PC-3 (cell line): ENCODE data around the gene CASK. TPM values are rescaled to one million over a fixed set of nuclear protein-coding genes. Genes with fewer than 3 reads are reported as not detected.

Experiments used
- ATAC-seq: fragments of 200-7000 bp; cut with Tn5 transposase; 2 replicates; pipeline ENCODE4 v1.9.1; 2020; ENCODE audit warnings: mild to moderate bottlenecking, moderate library complexity
- BruUV-seq: library from RNA; stranded (reverse); fragments of 400-500 nt; replicated peaks from 2 replicates; lab custom pipeline; 2021; lab: Mats Ljungman, UMichigan
- CTCF ChIA-PET: fragments of 300-600 bp; sonication (Branson Sonifier 250); formaldehyde crosslinking; loops from one replicate; lab custom pipeline; 2022; ENCODE audit warnings: antibody characterized with exemption; lab: Charles Lee
- POLR2A ChIA-PET: fragments of 300-600 bp; sonication (Branson Sonifier 250); formaldehyde crosslinking; loops from one replicate; lab custom pipeline; 2022; ENCODE audit warnings: antibody characterized with exemption; ENCODE audit not compliant: unreplicated experiment; lab: Charles Lee
- DNase-seq: peaks from one replicate; pipeline ENCODE4 v3.0.0-alpha.2; 2015
- H2AFZ ChIP-seq: fragments of 300-600 bp; sonication (generic); 2 replicates; pipeline ENCODE4 v1.6.0; 2016; ENCODE audit warnings: antibody characterized with exemption, low read length
- H3F3A ChIP-seq: fragments of 300-600 bp; sonication (generic); one replicate; pipeline ENCODE4 v1.6.0; 2017; ENCODE audit warnings: antibody characterized with exemption, low read length, control low read depth, mild to moderate bottlenecking; ENCODE audit not compliant: unreplicated experiment
- H3K27ac ChIP-seq: fragments of 300-600 bp; sonication (generic); 2 replicates; pipeline ENCODE4 v1.5.1; 2016; ENCODE audit warnings: mild to moderate bottlenecking, low read length
- H3K27me3 ChIP-seq: fragments of 300-600 bp; sonication (generic); 2 replicates; pipeline ENCODE4 v1.6.1; 2016; ENCODE audit warnings: low read length, mixed read lengths
- H3K36me3 ChIP-seq: fragments of 300-600 bp; sonication (generic); 2 replicates; pipeline ENCODE4 v1.6.1; 2016; ENCODE audit warnings: low read depth, mixed run types, low read length, mixed read lengths
- H3K4me1 ChIP-seq: fragments of 300-600 bp; sonication (generic); 2 replicates; pipeline ENCODE4 v1.5.1; 2016; ENCODE audit warnings: low read length; ENCODE audit not compliant: insufficient read depth
- H3K4me2 ChIP-seq: fragments of 300-600 bp; sonication (generic); 2 replicates; pipeline ENCODE4 v1.6.0; 2016; ENCODE audit warnings: low read length
- H3K4me3 ChIP-seq: fragments of 300-600 bp; sonication (generic); 2 replicates; pipeline ENCODE4 v1.5.1; 2016; ENCODE audit warnings: mild to moderate bottlenecking, low read length, mixed read lengths
- H3K79me2 ChIP-seq: fragments of 300-600 bp; sonication (generic); 2 replicates; pipeline ENCODE4 v1.6.1; 2017; ENCODE audit warnings: low read length, mixed read lengths
- H3K9ac ChIP-seq: fragments of 300-600 bp; sonication (generic); 2 replicates; pipeline ENCODE4 v1.6.0; 2016; ENCODE audit warnings: mild to moderate bottlenecking, low read length
- H3K9me2 ChIP-seq: fragments of 300-600 bp; sonication (generic); replicated peaks from 2 replicates; pipeline ENCODE4 v1.6.1; 2016; ENCODE audit warnings: mixed run types, low read length, mixed read lengths
- H3K9me3 ChIP-seq: fragments of 300-600 bp; sonication (generic); 2 replicates; pipeline ENCODE4 v1.6.1; 2016; ENCODE audit warnings: low read length, mixed read lengths
- H4K20me1 ChIP-seq: fragments of 300-600 bp; sonication (generic); 2 replicates; pipeline ENCODE4 v1.6.1; 2016; ENCODE audit warnings: low read length, mixed read lengths
- EZH2 ChIP-seq: fragments of 300-600 bp; sonication (generic); IDR thresholded peaks from one replicate; pipeline ENCODE4 v1.6.1; 2017; ENCODE audit warnings: antibody characterized with exemption, mild to moderate bottlenecking, low read length; ENCODE audit not compliant: unreplicated experiment
- EZH2phosphoT487 ChIP-seq: fragments of 300-600 bp; sonication (generic); IDR thresholded peaks from 2 replicates; pipeline ENCODE4 v1.6.1; 2018; ENCODE audit warnings: mild to moderate bottlenecking, antibody characterized with exemption, low read length, borderline replicate concordance
- intact Hi-C: fragments of 100-400 bp; cut with micrococcal nuclease; formaldehyde crosslinking; loops from 2 replicates; pipeline ENCODE4 v1.9.0; 2023
- total RNA-seq: library from RNA; depleted of rRNA; stranded (reverse); fragments of >200 nt; gene quantifications from 2 replicates; pipeline ENCODE4 v1.2.3, GENCODE V29; 2014
- TF ChIP-seq, protein P1 (sequence below): fragments of 300-600 bp; sonication (generic); conservative IDR thresholded peaks from 2 replicates; pipeline ENCODE4 v1.5.1; 2017; ENCODE audit warnings: antibody characterized with exemption, low read depth, mild to moderate bottlenecking, low read length

The CASK gene
- total RNA-seq, 1 experiment from 2014 or later, result 21.4 TPM

DNA sequence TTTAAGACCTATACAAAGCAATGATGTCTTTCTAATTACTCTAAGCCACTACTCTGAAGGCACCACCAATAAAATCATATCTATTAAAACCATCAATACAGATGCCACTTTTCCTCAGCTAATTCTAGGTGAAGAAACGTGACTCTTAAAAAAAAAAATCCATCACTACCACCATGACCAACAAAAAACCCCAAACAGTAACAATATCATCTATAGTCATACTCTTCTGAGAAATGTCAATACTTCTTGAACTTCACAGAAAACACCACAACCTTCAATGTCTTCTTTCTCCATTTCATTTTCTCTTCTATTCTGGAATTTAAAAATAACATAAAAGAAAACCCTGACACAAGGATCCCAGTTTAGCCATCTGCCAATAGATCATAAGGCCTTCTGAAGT is 35.7 kb downstream of the CASK start:
- intact Hi-C loops, result no loop called here
- Histone ChIP-seq H2AFZ (no peak overlapping the region), H3K9me3 (no peaks in the 10 kb centered on the region), H3K27me3 (no peaks in the 10 kb centered on the region), H3K9me2 (no peaks in the 10 kb centered on the region), H3K27ac (no peak overlapping the region), H3K4me2 (no peak overlapping the region), H4K20me1 (no peaks in the 10 kb centered on the region), H3F3A (no peaks in the 10 kb centered on the region), H3K9ac (no peak overlapping the region), H3K4me3 (no peak overlapping the region), H3K4me1 (peaks cover 14% of the 10 kb centered on the region), H3K79me2 (peaks cover 36% of the 10 kb centered on the region), H3K36me3 (no peaks in the 10 kb centered on the region)
- DNase-seq, result no peak
- CTCF ChIA-PET, result no interaction called here
- no peak for ATAC-seq
- TF ChIP-seq EZH2phosphoT487, result no peak
- no peak for TF ChIP-seq EZH2
- TF ChIP-seq, protein P1, sequence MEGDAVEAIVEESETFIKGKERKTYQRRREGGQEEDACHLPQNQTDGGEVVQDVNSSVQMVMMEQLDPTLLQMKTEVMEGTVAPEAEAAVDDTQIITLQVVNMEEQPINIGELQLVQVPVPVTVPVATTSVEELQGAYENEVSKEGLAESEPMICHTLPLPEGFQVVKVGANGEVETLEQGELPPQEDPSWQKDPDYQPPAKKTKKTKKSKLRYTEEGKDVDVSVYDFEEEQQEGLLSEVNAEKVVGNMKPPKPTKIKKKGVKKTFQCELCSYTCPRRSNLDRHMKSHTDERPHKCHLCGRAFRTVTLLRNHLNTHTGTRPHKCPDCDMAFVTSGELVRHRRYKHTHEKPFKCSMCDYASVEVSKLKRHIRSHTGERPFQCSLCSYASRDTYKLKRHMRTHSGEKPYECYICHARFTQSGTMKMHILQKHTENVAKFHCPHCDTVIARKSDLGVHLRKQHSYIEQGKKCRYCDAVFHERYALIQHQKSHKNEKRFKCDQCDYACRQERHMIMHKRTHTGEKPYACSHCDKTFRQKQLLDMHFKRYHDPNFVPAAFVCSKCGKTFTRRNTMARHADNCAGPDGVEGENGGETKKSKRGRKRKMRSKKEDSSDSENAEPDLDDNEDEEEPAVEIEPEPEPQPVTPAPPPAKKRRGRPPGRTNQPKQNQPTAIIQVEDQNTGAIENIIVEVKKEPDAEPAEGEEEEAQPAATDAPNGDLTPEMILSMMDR, result no peak
- POLR2A ChIA-PET, result no interaction called here
- no TSS peak for BruUV-seq

DNA sequence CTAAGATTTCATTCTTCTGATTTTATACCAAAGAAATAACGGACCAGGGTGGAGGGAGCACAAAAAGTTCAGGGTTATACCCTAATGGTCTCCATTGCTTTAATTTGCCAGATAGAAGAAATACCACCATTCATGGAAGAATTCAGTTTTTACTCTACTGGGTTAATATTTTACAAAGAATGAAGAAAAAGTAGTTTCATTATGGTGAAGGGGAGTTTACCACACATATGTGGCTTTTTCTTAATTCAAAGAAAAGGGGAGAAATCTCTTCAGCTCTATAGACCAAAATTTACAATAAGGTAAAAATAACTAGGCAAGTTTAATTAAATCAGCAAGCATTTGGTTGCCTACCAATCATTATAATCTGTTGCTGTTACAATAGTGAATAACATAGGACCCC is 37.6 kb downstream of the CASK start:
- Histone ChIP-seq H3K27ac (no peak overlapping the region), H3K9ac (no peak overlapping the region), H3K4me2 (no peak overlapping the region), H3K9me3 (no peaks in the 10 kb centered on the region), H3F3A (no peaks in the 10 kb centered on the region), H3K4me3 (no peak overlapping the region), H4K20me1 (no peaks in the 10 kb centered on the region), H3K4me1 (peaks cover 14% of the 10 kb centered on the region), H2AFZ (no peak overlapping the region), H3K79me2 (peaks cover 35% of the 10 kb centered on the region), H3K9me2 (no peaks in the 10 kb centered on the region), H3K36me3 (no peaks in the 10 kb centered on the region), H3K27me3 (no peaks in the 10 kb centered on the region)
- TF ChIP-seq EZH2, result no peak
- no peak for TF ChIP-seq EZH2phosphoT487
- TF ChIP-seq, protein P1, result no peak
- POLR2A ChIA-PET, result no interaction called here
- ATAC-seq, result no peak
- intact Hi-C loops, result no loop called here
- no peak for DNase-seq
- CTCF ChIA-PET, result no interaction called here
- BruUV-seq, result no TSS peak

DNA sequence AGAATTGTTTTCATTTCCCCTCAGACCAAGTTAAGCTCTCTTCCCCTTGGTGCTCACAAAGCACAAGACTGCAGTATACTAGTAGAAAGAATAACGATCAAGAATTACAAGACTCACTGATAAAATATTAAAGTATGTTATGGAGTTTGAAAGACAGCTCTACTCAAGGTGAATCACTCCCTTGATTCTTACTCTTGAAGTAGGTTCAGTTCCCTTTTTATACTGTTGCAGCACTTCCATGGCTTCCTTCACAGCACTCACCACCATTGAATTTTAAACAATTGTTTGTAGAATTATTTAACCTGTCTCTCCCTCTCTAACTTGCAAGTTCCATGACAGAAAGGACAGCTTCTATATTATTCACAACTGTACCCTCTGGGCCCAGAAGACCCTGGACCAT is 42.2 kb downstream of the CASK start:
- H4K20me1 ChIP-seq, result no peaks in the 10 kb centered on the region
- CTCF ChIA-PET, result no interaction called here
- no peak for DNase-seq
- intact Hi-C loops, result no loop called here
- H3K9me3 ChIP-seq, result no peaks in the 10 kb centered on the region
- H3K27me3 ChIP-seq, result no peaks in the 10 kb centered on the region
- no peak overlapping the region for H3K9ac ChIP-seq
- no peaks in the 10 kb centered on the region for H3K36me3 ChIP-seq
- TF ChIP-seq, protein P1, result no peak
- TF ChIP-seq EZH2phosphoT487 (no peak), EZH2 (no peak)
- no peaks in the 10 kb centered on the region for H3K9me2 ChIP-seq
- POLR2A ChIA-PET, result no interaction called here
- ATAC-seq, result no peak
- BruUV-seq, result no TSS peak
- no peak overlapping the region for H3K4me3 ChIP-seq
- H3K4me2 ChIP-seq, result no peak overlapping the region
- no peaks in the 10 kb centered on the region for H3F3A ChIP-seq
- H2AFZ ChIP-seq, result no peak overlapping the region
- no peak overlapping the region for H3K27ac ChIP-seq
- H3K79me2 ChIP-seq, result 0 out of 2 replicates have a peak, but pooled peaks cover 10% of the 10 kb centered on the region
- peaks cover 7% of the 10 kb centered on the region for H3K4me1 ChIP-seq
